ENCODE results near the gene HDC. TPM values are rescaled to one million over a fixed set of nuclear protein-coding genes. Genes with fewer than 3 reads are reported as not detected.

The HDC gene, protein sequence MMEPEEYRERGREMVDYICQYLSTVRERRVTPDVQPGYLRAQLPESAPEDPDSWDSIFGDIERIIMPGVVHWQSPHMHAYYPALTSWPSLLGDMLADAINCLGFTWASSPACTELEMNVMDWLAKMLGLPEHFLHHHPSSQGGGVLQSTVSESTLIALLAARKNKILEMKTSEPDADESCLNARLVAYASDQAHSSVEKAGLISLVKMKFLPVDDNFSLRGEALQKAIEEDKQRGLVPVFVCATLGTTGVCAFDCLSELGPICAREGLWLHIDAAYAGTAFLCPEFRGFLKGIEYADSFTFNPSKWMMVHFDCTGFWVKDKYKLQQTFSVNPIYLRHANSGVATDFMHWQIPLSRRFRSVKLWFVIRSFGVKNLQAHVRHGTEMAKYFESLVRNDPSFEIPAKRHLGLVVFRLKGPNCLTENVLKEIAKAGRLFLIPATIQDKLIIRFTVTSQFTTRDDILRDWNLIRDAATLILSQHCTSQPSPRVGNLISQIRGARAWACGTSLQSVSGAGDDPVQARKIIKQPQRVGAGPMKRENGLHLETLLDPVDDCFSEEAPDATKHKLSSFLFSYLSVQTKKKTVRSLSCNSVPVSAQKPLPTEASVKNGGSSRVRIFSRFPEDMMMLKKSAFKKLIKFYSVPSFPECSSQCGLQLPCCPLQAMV
- not detected in 2 replicates for total RNA-seq

DNA sequence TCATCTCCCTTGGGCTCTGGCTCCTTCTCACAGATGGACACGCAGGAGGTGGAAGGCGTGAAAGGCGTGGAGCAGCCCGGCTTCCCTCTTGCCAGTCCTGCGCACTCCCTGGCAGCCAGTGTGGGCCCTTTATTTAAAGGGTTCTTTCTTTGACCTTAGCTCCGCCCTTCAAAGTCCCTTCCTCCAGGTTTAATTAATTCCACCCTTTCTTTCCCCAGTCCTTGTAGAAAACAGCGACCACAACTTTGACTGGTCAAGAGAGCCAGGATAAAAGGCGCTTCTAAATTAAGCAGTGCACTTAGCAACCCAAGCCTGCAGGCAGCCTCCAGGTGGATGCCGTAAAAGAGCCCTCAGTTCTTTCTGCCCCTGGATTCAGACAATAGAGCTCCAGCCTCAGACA is at the start of gene HDC:
HDC (minus strand) TSS at position 107 of the 400 bp plus-strand sequence; CDS start at position 4, 103 bp downstream.

Other genes starting within 250 kb of the HDC start
- under 0.01 TPM in 1 of 2 replicates, not detected in the other for gene ATP8B4, start 146.5 kb downstream of the HDC start, total RNA-seq
- 0.61 TPM in 1 of 2 replicates, not detected in the other for gene SLC27A2, start 83.5 kb downstream of the HDC start, total RNA-seq
- gene GABPB1, start 89.5 kb upstream of the HDC start, total RNA-seq: 109 and 111 TPM in 2 replicates
- gene USP8, start 158.7 kb upstream of the HDC start, total RNA-seq: 37.4 and 50.2 TPM in 2 replicates

Measured in epithelial cell of umbilical artery (primary cell).